Cardiac septum (tissue), 1 donor: ENCODE results near the gene ZFHX3. TPM values are rescaled to one million over a fixed set of nuclear protein-coding genes. Genes with fewer than 3 reads are reported as not detected.

ENCODE experiments used
- DNase-seq: peaks from one replicate; pipeline ENCODE4 v3.0.0-alpha.2; 2020; ENCODE audit warnings: low spot score
- intact Hi-C: fragments of 100-400 bp; cut with DNase I; formaldehyde crosslinking; loops from one replicate; pipeline ENCODE4 v1.14.0; 2022
- total RNA-seq: library from RNA; stranded (reverse); fragmentation: NEBNext Ultra II Directional; extraction: Animal tissue kit (Norgen Biotek cat#: 25700); gene quantifications from one replicate; pipeline ENCODE4 v1.2.1, GENCODE V29; 2021
- donor health status: DM: no; HTN: no; CAD: no.

Gene ZFHX3
- total RNA-seq, 1 donor from 2014 or later, result 15.7 TPM

GRCh38 chr16:72879846-72880245 lies 168.1 kb downstream of the ZFHX3 start:
- intact Hi-C loops, result loop anchor here (5.0 kb wide), 1 partner anchor 57 kb away; no protein-coding TSS in a partner anchor
- no peak for DNase-seq

- DNase-seq, result no peak
- intact Hi-C loops, result loop anchor here (5.0 kb wide), 1 partner anchor 59 kb away; no protein-coding TSS in a partner anchor
Measured at GRCh38 chr16:72878301-72879269, 169.3 kb downstream of the ZFHX3 start.

- intact Hi-C loops, result loop anchor here (2.0 to 5.0 kb wide), 2 partner anchors 19 to 60 kb away; no protein-coding TSS in a partner anchor
Measured at GRCh38 chr16:72877374-72878028, 170.4 kb downstream of the ZFHX3 start.

GRCh38 chr16:72876981-72877373 lies 171.0 kb downstream of the ZFHX3 start:
- intact Hi-C loops, result loop anchor here (2.0 to 5.0 kb wide), 2 partner anchors 18 to 60 kb away; no protein-coding TSS in a partner anchor
- no peak for DNase-seq

More at GRCh38 chr16:72877374-72878028, 170.4 kb downstream of the ZFHX3 start:
- no peak for DNase-seq

GRCh38 chr16:72876221-72876620 lies 171.7 kb downstream of the ZFHX3 start:
- DNase-seq, result peak; percentile 88
- intact Hi-C loops, result loop anchor here (2.0 to 5.0 kb wide), 2 partner anchors 17 to 61 kb away; no protein-coding TSS in a partner anchor

GRCh38 chr16:72875291-72876031 lies 172.5 kb downstream of the ZFHX3 start:
- intact Hi-C loops, result loop anchor here (2.0 to 5.0 kb wide), 2 partner anchors 17 to 62 kb away; no protein-coding TSS in a partner anchor
- no peak for DNase-seq

GRCh38 chr16:72873853-72874252 lies 174.1 kb downstream of the ZFHX3 start:
- no peak for DNase-seq

GRCh38 chr16:72873044-72873443 lies 174.9 kb downstream of the ZFHX3 start:
- intact Hi-C loops, result no loop called here
- DNase-seq, result no peak

More at GRCh38 chr16:72873853-72874252, 174.1 kb downstream of the ZFHX3 start:
- intact Hi-C loops, result no loop called here

- DNase-seq, result peak; percentile 44
- intact Hi-C loops, result no loop called here
Measured at GRCh38 chr16:72865835-72866234, 182.1 kb downstream of the ZFHX3 start.

- intact Hi-C loops, result no loop called here
Measured at GRCh38 chr16:72865258-72865657, 182.7 kb downstream of the ZFHX3 start.

GRCh38 chr16:72864130-72864833 lies 183.6 kb downstream of the ZFHX3 start:
- intact Hi-C loops, result no loop called here
- DNase-seq, result peak; percentile 59

More at GRCh38 chr16:72865258-72865657, 182.7 kb downstream of the ZFHX3 start:
- peak; percentile 50 for DNase-seq

GRCh38 chr16:72862090-72862489 lies 185.8 kb downstream of the ZFHX3 start:
- peak; percentile 63 for DNase-seq
- intact Hi-C loops, result no loop called here

- DNase-seq, result peak; percentile 77
- intact Hi-C loops, result no loop called here
Measured at GRCh38 chr16:72860726-72861562, 187.0 kb downstream of the ZFHX3 start.

- intact Hi-C loops, result loop anchor here (2.0 kb wide), 1 partner anchor 17 kb away; no protein-coding TSS in a partner anchor
- DNase-seq, result no peak
Measured at GRCh38 chr16:72859581-72859980, 188.3 kb downstream of the ZFHX3 start.

- peak; percentile 67 for DNase-seq
- intact Hi-C loops, result loop anchor here (2.0 kb wide), 1 partner anchor 18 kb away; no protein-coding TSS in a partner anchor
Measured at GRCh38 chr16:72858665-72859493, 189.0 kb downstream of the ZFHX3 start.

GRCh38 chr16:72857834-72858664 lies 189.9 kb downstream of the ZFHX3 start:
- intact Hi-C loops, result loop anchor here (2.0 kb wide), 1 partner anchor 19 kb away; no protein-coding TSS in a partner anchor
- DNase-seq, result peak; percentile 46
